Lung (tissue), 12 donors: Measurements from ENCODE around the gene BIN2. TPM values are rescaled to one million over a fixed set of nuclear protein-coding genes. Genes with fewer than 3 reads are reported as not detected.

Source experiments
- ATAC-seq: fragments of 200-7000 bp; cut with Tn5 transposase; one replicate; pipeline ENCODE4 v1.9.1; 2020; ENCODE audit warnings: moderate number of reproducible peaks; ENCODE audit not compliant: insufficient read depth, low FRiP score
- DNase-seq, 3 donors: peaks; one replicate each; pipeline ENCODE4 v3.0.0-alpha.2; 2013 to 2017
- H3K27ac ChIP-seq, 2 donors: one replicate each; pipeline ENCODE4 v1.5.1; 2013; ENCODE audit warnings: mild to moderate bottlenecking in 2 of 2, moderate library complexity in 2 of 2, control low read depth in 1 of 2, inconsistent platforms in 1 of 2, low read depth in 1 of 2, low read length in 1 of 2
- H3K27me3 ChIP-seq, 3 donors: one replicate each; pipeline ENCODE4 v1.5.1; 2013; ENCODE audit warnings: low read length in 2 of 3; ENCODE audit not compliant: control insufficient read depth in 3 of 3, insufficient read depth in 3 of 3
- H3K36me3 ChIP-seq, 4 donors: one replicate each; pipeline ENCODE4 v1.5.1; 2013; ENCODE audit warnings: low read length in 4 of 4, mild to moderate bottlenecking in 1 of 4, moderate library complexity in 1 of 4; ENCODE audit not compliant: control insufficient read depth in 4 of 4, insufficient read depth in 4 of 4
- H3K4me1 ChIP-seq, 5 donors: one replicate each; pipeline ENCODE4 v1.5.1; 2013; ENCODE audit warnings: low read length in 5 of 5, mild to moderate bottlenecking in 2 of 5, moderate library complexity in 1 of 5; ENCODE audit not compliant: control insufficient read depth in 5 of 5, insufficient read depth in 5 of 5
- H3K4me3 ChIP-seq: one replicate; pipeline ENCODE4 v1.5.1; 2013; ENCODE audit warnings: mild to moderate bottlenecking, control low read depth, moderate library complexity
- H3K9ac ChIP-seq, 2 donors: one replicate each; pipeline ENCODE4 v1.5.1; 2013; ENCODE audit warnings: low read length in 2 of 2, control low read depth in 1 of 2; ENCODE audit not compliant: insufficient read depth in 1 of 2
- H3K9me3 ChIP-seq, 4 donors: one replicate each; pipeline ENCODE4 v1.5.1; 2013; ENCODE audit warnings: low read length in 3 of 4, mild to moderate bottlenecking in 1 of 4, moderate library complexity in 1 of 4; ENCODE audit not compliant: control insufficient read depth in 4 of 4, insufficient read depth in 3 of 4
- WGBS, 2 donors: extraction: QIAGEN DNeasy Blood & Tissue Kit; methylation state at CpG; one replicate each; pipeline ENCODE4 v1.1.7; 2013; 5-methylcytosine and 5-hydroxymethylcytosine counted together
- polyA plus RNA-seq, 2 donors: library from polyadenylated mRNA; stranded (reverse); fragments of 200-250 nt; gene quantifications; one replicate each; pipeline ENCODE4 v1.2.1, GENCODE V29; 2013
- total RNA-seq, 2 donors: library from RNA; depleted of rRNA in 1 of 2; stranded (reverse); fragments of >200 nt in 1 of 2; gene quantifications; one replicate each; pipeline ENCODE4 v1.2.1, GENCODE V29; 2014 to 2021
- TF ChIP-seq, protein P1 (sequence below): IDR thresholded peaks from 2 replicates; pipeline ENCODE4 v1.5.1; 2012; ENCODE audit warnings: mild to moderate bottlenecking; ENCODE audit errors: control extremely low read depth, extremely low read depth
- donor health status: control.
- donor health status: control.
- donor health status: Bipolar disorder and iron deficiency.
- donor health status: healthy.
- donor health status: DM: yes; HTN: yes; CAD: no.

Gene BIN2
- total and polyA plus RNA-seq, 4 donors = 12.0 to 54.5 (median 18.1) TPM

DNA sequence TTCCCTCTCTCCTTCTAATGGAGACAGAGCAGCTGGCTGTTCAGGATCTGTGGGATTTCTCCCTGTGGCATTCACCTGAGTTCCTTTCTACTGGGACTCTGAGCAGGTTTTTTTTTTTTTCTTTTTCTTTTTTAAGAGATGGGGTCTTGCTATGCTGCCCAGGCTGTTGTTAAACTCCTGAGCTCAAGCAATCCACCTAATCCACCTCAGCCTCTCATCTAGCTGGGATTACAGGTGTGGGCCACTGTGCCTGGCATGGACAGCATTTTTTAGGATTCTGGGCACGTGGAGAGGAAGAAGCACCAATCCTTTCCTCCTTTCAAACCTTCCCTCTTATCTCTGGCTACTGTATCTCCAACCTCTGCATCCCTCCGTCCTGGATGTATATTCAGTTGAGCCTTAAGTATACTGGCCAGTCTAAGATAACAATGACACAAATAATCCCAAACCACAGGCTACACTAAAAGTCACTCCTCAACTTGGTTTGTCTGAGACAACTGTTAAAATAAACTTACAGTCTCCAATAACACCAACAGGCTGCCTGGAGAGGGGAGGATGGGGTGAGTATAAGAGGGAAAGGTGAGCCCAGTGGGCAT is 38.9 kb upstream of the BIN2 start:
- no peak overlapping the region for H3K4me3 ChIP-seq
- H3K27me3 ChIP-seq = no peaks in the 10 kb centered on the region
- no peaks in the 10 kb centered on the region for H3K9me3 ChIP-seq
- H3K27ac ChIP-seq = no peak overlapping the region
- WGBS, 2 donors = 76 to 86% methylated on average over 2 of the region's 2 CpGs
- no peak for ATAC-seq
- no peak overlapping the region for H3K9ac ChIP-seq
- no peak for DNase-seq
- no peaks in the 10 kb centered on the region for H3K4me1 ChIP-seq
- TF ChIP-seq, protein P1, sequence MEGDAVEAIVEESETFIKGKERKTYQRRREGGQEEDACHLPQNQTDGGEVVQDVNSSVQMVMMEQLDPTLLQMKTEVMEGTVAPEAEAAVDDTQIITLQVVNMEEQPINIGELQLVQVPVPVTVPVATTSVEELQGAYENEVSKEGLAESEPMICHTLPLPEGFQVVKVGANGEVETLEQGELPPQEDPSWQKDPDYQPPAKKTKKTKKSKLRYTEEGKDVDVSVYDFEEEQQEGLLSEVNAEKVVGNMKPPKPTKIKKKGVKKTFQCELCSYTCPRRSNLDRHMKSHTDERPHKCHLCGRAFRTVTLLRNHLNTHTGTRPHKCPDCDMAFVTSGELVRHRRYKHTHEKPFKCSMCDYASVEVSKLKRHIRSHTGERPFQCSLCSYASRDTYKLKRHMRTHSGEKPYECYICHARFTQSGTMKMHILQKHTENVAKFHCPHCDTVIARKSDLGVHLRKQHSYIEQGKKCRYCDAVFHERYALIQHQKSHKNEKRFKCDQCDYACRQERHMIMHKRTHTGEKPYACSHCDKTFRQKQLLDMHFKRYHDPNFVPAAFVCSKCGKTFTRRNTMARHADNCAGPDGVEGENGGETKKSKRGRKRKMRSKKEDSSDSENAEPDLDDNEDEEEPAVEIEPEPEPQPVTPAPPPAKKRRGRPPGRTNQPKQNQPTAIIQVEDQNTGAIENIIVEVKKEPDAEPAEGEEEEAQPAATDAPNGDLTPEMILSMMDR = no peak
- no peaks in the 10 kb centered on the region for H3K36me3 ChIP-seq

GRCh38 chr12:51362307-51362706 is 38.3 kb upstream of the BIN2 start:
- Histone ChIP-seq H3K4me1 (no peaks in the 10 kb centered on the region), H3K9ac (no peak overlapping the region), H3K4me3 (no peak overlapping the region), H3K36me3 (no peaks in the 10 kb centered on the region), H3K9me3 (no peaks in the 10 kb centered on the region), H3K27ac (no peak overlapping the region), H3K27me3 (no peaks in the 10 kb centered on the region)
- no peak for ATAC-seq
- 88 to 91% methylated on average over 6 of the region's 6 CpGs for WGBS, 2 donors
- DNase-seq = no peak
- TF ChIP-seq, protein P1 = no peak

DNA sequence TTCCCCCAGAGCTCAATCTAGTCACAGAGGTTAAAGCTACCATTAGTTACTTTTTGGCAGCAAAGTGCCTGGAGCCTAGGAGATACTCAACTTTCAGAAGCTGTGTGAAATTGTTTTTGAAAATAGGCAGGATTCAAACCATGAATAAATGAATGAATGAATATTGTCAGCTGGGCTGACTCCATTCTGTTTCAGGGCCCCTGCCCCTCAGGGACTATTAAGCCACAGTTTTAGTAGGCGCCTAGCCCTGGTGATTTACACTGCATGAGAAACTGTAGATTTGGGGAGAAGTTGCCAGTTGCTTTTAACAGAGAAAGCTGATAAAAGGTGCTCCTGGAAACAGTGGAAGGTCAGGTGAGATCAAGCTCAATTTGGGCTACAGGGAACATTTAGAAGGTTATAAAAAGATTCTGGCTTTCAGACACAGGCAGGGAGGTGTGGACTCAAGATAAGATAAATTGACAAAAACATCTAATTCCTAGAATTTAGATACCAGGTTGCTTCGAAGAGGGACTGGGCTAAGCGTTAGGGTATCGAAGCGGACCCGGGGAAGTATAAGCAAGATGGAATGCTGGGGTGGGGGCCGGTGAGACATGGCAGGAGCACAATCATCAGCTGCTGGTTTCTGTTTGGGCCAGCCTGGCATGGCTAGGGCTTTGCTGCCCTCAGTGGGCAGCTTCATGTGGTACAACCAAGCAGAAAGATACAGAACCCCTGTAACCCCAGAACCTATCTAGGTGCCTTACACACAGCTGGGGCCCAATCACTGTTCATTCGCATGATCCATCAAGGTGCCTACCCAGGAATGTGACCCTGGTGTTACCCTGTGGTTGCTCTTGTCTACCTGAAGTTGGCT is 37.4 kb upstream of the BIN2 start:
- Histone ChIP-seq H3K9ac (no peak overlapping the region), H3K36me3 (no peaks in the 10 kb centered on the region), H3K27me3 (no peaks in the 10 kb centered on the region), H3K9me3 (peaks cover 0 to 4% (median 0%) of the 10 kb centered on the region in 4 donors), H3K27ac (no peak overlapping the region), H3K4me3 (no peak overlapping the region), H3K4me1 (no peaks in the 10 kb centered on the region)
- TF ChIP-seq, protein P1 = no peak
- ATAC-seq = no peak
- 85 to 93% methylated on average over 8 of the region's 8 CpGs for WGBS, 2 donors
- DNase-seq = no peak
